ENCODE results near the gene RNU1-1.
"Not testable (repeated sequence)": the region's sequence is repeated elsewhere in the genome, so short reads cannot be mapped to it uniquely, and the experiment has no call there.

Gene RNU1-1

GRCh38 chr1:16514107-16515055 lies at the start of gene RNU1-1:
Gene RNU1-1, minus strand, starts transcription at chr1:16514285.
- DNase-seq, result peak; percentile 75

- DNase-seq, result not testable (repeated sequence)
Measured at GRCh38 chr1:16561035-16561434, 47.0 kb upstream of the RNU1-1 start.

DNA sequence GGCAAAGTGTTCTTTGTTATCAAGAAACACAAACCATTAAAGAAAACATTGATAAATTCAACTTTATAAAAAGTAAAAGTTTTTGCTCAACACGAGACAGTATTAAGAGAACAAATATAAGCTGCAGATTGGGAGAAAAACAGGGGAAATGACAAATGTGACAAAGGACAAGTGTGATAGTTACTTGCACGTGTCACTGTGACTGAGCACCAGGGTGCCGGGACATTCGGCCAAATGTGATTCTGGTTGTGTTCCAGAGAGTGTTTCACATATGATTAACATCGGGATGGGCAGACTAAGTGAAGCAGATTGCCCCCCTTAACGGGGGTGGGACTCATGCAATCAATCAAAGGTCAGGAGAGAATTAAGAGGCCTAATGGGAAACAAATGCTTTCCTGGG lies 46.4 kb upstream of the RNU1-1 start:
- DNase-seq, result not testable (repeated sequence)

GRCh38 chr1:16559688-16560087 lies 45.6 kb upstream of the RNU1-1 start:
- not testable (repeated sequence) for DNase-seq

GRCh38 chr1:16557034-16557433 lies 42.9 kb upstream of the RNU1-1 start:
- DNase-seq, result not testable (repeated sequence)

GRCh38 chr1:16553244-16553643 lies 39.2 kb upstream of the RNU1-1 start:
- DNase-seq, result not testable (repeated sequence)

DNA sequence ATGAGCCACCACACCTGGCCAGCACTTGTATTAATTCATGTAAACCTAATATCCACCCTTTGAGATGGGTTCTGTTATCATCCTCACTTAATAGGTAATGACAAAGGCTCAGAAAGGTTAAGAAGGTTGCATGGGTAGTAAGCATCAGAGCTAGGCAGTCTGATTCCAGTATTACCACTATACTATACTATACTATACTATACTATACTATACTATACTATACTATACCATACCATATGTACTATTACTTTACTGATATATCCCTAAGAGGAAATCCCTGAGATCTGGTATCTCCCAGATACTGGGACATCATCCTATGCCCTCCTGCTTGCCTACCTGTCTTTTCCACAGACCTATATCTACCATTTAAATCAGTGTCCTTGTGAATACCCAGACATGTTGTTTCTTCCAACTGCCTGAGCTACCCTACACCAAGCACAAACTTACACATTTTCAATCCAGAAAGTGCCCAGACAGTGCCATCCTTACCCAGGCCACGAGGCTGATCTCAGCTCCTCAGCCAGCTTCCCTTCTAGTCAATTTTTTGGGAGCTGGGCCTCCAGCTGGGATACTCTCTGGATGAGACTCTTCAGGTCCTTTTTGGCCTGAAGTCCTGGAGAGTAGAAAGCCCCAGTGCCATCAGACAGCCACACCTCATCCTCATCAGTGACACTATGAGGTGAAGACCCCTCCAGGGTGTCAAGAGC lies 36.3 kb upstream of the RNU1-1 start:
- not testable (repeated sequence) for DNase-seq

GRCh38 chr1:16549545-16549944 lies 35.5 kb upstream of the RNU1-1 start:
- DNase-seq, result not testable (repeated sequence)

- DNase-seq, result not testable (repeated sequence)
Measured at GRCh38 chr1:16547502-16548241, 33.6 kb upstream of the RNU1-1 start.

GRCh38 chr1:16545682-16546095 lies 31.6 kb upstream of the RNU1-1 start:
- DNase-seq, result peak; percentile 36

GRCh38 chr1:16540421-16540893 lies 26.4 kb upstream of the RNU1-1 start:
- not testable (repeated sequence) for DNase-seq

- DNase-seq, result not testable (repeated sequence)
Measured at GRCh38 chr1:16537528-16537927, 23.4 kb upstream of the RNU1-1 start.

DNA sequence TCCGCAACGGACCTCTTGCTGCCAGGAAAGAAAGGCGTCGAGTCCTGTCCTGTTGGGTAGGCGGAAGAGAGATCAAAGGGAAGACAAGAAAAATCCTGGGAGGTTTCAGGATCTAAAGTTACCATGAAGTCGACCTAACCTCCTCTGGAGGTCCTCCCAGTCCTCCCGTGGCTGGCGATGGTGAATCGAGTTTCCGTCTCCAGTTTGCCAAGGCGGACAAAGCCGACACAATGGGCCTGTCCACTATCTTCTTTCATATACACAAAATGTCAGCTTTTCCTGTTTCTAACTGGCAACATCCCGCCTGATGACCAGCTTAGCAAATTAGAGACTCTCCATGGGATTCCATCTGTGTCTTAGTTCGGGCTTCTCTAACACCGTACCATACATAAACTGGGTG lies 22.7 kb upstream of the RNU1-1 start:
- DNase-seq, result not testable (repeated sequence)

GRCh38 chr1:16535898-16536297 lies 21.8 kb upstream of the RNU1-1 start:
- DNase-seq, result not testable (repeated sequence)

GRCh38 chr1:16535487-16535886 lies 21.4 kb upstream of the RNU1-1 start:
- not testable (repeated sequence) for DNase-seq

DNA sequence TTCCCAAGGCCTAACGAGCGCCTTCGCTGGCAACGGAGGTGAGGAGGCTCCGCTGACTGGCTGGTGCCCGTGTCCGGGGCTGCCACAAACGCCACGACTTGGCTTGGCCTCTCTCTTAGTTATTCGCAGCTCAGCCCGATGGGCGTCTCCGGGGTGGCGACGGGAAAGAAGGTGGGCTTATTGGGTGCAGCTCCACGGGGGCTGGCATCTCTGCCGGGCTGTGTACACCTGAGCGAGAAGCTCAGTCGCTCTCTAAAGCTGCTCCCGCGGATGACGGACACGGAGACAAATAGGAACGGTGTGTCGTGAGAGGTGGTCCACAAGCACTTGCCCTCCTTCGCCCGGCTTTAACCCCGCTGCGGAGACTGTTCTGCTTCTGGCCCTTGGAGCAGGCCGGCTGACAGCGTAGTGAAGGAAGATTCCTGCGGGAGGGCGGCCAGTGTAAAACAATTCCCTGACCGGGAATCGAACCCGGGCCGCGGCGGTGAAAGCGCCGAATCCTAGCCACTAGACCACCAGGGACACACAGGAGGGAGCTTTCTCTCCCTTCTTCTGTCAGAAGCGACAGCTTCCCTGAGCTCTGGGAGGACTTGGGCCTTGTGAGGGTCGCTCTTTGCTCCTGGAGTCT lies 20.9 kb upstream of the RNU1-1 start:
- DNase-seq, result peak; percentile 86

- DNase-seq, result not testable (repeated sequence)
Measured at GRCh38 chr1:16534239-16534828, 20.2 kb upstream of the RNU1-1 start.

DNA sequence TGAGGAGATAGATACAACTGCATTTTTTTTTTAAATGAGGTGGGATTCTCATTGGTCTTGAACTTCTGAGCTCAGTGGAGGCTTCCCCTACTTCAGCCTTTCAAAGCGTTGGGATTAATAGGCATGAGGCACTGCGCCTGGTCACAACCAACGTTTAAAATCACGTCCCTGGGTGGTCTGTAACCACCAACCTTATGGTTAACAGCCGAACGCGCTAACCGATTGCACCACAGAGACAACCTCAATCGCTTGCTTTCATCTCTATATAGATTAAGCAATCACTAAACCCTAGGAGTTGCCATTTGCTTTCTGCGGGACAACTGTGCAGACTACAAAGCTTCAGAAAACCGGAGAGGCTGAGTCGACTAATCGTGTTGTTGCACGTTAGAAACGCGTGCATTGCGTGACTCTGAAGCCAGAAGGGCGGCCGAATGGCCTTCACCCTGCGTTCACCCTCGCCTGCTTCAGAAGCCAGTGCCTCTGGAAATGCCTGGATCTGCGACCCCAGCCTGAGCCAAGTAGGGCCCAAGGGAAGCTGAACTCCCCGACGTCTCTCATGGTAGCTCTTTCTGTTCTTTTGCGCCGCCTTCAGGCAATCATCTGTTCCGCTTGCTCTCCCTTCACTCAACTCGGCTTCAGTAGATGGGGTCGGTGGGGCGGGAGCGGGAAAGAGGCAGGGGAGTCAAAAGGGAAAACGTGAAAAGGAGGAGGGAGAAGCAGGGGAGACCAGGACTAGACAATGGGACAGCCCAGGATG lies 18.3 kb upstream of the RNU1-1 start:
- DNase-seq, result not testable (repeated sequence)

- DNase-seq, result not testable (repeated sequence)
Measured at GRCh38 chr1:16528338-16528737, 14.3 kb upstream of the RNU1-1 start.

DNA sequence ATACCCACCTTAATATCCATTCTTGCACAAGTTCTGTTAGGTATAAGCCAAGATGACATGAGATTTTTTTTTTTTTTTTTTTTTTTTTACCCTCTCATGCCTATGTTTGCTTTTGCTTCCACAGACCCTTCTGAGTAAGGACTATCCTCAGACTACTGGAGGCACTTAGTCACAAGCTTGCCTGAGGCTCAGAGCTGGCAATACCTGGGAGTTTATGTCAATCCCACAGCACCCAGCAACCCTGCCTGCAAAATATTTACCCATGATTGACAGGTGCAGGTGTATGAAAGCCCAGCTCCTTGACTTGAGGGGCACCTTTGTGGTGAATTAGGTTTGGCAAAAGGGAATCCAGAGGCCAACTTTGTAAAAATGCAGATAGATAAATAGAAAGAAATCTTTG lies 11.7 kb upstream of the RNU1-1 start:
- DNase-seq, result not testable (repeated sequence)

DNA sequence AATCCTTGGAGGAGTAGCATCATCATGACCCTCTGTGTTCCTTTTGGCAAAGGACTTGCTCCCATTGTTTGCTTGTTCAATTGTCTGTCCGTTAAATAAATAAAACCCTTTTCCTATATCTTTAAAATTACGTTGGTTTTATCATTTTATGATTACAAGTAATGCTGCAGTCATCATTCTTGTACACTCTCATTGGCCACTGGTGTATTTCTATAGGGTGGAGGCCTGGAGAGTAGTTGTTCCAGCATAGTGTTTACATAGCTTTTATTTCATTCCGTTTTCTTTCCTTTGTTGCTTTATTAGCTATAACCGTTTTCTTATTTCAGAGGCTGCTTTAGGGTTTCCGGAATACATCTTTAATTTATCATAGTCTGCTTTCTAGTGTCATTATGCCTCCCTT lies 7.6 kb upstream of the RNU1-1 start:
- not testable (repeated sequence) for DNase-seq
